Lower lobe of right lung (tissue), 2 donors: Measurements from ENCODE around the gene WDR86. TPM values are rescaled to one million over a fixed set of nuclear protein-coding genes. Genes with fewer than 3 reads are reported as not detected.

Experiments
- ATAC-seq, 2 donors: fragments of 200-7000 bp; cut with Tn5 transposase; one replicate each; pipeline ENCODE4 v1.9.1; 2020 to 2022; ENCODE audit warnings: mild to moderate bottlenecking in 2 of 2, moderate library complexity in 2 of 2
- DNase-seq: peaks from one replicate; pipeline ENCODE4 v3.0.0-alpha.2; 2020
- H3K27ac ChIP-seq: fragments of 200-600 bp; one replicate; pipeline ENCODE4 v1.8.0; 2022
- H3K27me3 ChIP-seq: fragments of 200-600 bp; one replicate; pipeline ENCODE4 v1.8.0; 2022; ENCODE audit warnings: low read depth
- H3K36me3 ChIP-seq: fragments of 200-600 bp; one replicate; pipeline ENCODE4 v1.8.0; 2022; ENCODE audit warnings: mild to moderate bottlenecking
- H3K4me1 ChIP-seq: fragments of 200-600 bp; one replicate; pipeline ENCODE4 v1.8.0; 2022
- H3K4me3 ChIP-seq: fragments of 200-600 bp; one replicate; pipeline ENCODE4 v1.8.0; 2022; ENCODE audit warnings: mild to moderate bottlenecking
- H3K9me3 ChIP-seq: fragments of 200-600 bp; one replicate; pipeline ENCODE4 v1.8.0; 2022
- CTCF ChIP-seq: fragments of 200-600 bp; IDR thresholded peaks from one replicate; pipeline ENCODE4 v1.8.0; 2022; ENCODE audit warnings: antibody characterized with exemption, mild to moderate bottlenecking
- intact Hi-C: fragments of 100-400 bp; cut with DNase I; formaldehyde crosslinking; loops from one replicate; pipeline ENCODE4 v1.11.0; 2022
- total RNA-seq: library from RNA; stranded (reverse); fragmentation: NEBNext Ultra II Directional; extraction: Animal tissue kit (Norgen Biotek cat#: 25700); gene quantifications from one replicate; pipeline ENCODE4 v1.2.1, GENCODE V29; 2021
- donor health status: DM: no; HTN: yes; CAD: no; lungs with severe emphysema.

Gene WDR86
- total RNA-seq, 1 donor from 2014 or later: 4.4 TPM

GRCh38 chr7:151416112-151416940 is 6.5 kb upstream of the WDR86 start:
- Histone ChIP-seq H3K27me3 (peaks cover 1% of the 10 kb centered on the region), H3K27ac (no peak overlapping the region), H3K4me3 (no peak overlapping the region), H3K4me1 (peaks cover 8% of the 10 kb centered on the region), H3K36me3 (no peaks in the 10 kb centered on the region), H3K9me3 (peaks cover 5% of the 10 kb centered on the region)
- DNase-seq: no peak
- peak; percentile 6 to 22 for ATAC-seq
- intact Hi-C loops: no loop called here
- TF ChIP-seq CTCF: no peak

GRCh38 chr7:151415375-151416105 is 5.7 kb upstream of the WDR86 start:
- DNase-seq: no peak
- intact Hi-C loops: no loop called here
- Histone ChIP-seq H3K36me3 (no peaks in the 10 kb centered on the region), H3K4me3 (no peak overlapping the region), H3K9me3 (peaks cover 5% of the 10 kb centered on the region), H3K4me1 (peaks cover 12% of the 10 kb centered on the region), H3K27me3 (peaks cover 9% of the 10 kb centered on the region), H3K27ac (no peak overlapping the region)
- ATAC-seq: peak; percentile 82 to 89
- no peak for TF ChIP-seq CTCF

- intact Hi-C loops: no loop called here
- DNase-seq (no peak), ATAC-seq (no peak)
- Histone ChIP-seq H3K4me3 (no peak overlapping the region), H3K36me3 (no peaks in the 10 kb centered on the region), H3K27me3 (peaks cover 32% of the 10 kb centered on the region), H3K27ac (no peak overlapping the region), H3K9me3 (no peaks in the 10 kb centered on the region), H3K4me1 (peaks cover 35% of the 10 kb centered on the region)
- TF ChIP-seq CTCF: no peak
Observed at GRCh38 chr7:151413241-151413640, 3.4 kb upstream of the WDR86 start.

GRCh38 chr7:151412318-151412717 is 2.5 kb upstream of the WDR86 start:
- H3K27ac ChIP-seq: no peak overlapping the region
- H3K4me3 ChIP-seq: no peak overlapping the region
- no peak for TF ChIP-seq CTCF
- no peaks in the 10 kb centered on the region for H3K36me3 ChIP-seq
- DNase-seq (no peak), ATAC-seq (no peak)
- no peaks in the 10 kb centered on the region for H3K9me3 ChIP-seq
- H3K27me3 ChIP-seq: peaks cover 39% of the 10 kb centered on the region
- intact Hi-C loops: no loop called here
- peaks cover 35% of the 10 kb centered on the region for H3K4me1 ChIP-seq

- H3K27ac ChIP-seq: no peak overlapping the region
- ATAC-seq (no peak), DNase-seq (no peak)
Observed at GRCh38 chr7:151411551-151411950, 1.7 kb upstream of the WDR86 start.

More at GRCh38 chr7:151411551-151411950, 1.7 kb upstream of the WDR86 start:
- no peak for TF ChIP-seq CTCF
- peaks cover 39% of the 10 kb centered on the region for H3K27me3 ChIP-seq
- no peak overlapping the region for H3K4me3 ChIP-seq
- H3K9me3 ChIP-seq: no peaks in the 10 kb centered on the region
- H3K36me3 ChIP-seq: no peaks in the 10 kb centered on the region
- intact Hi-C loops: no loop called here
- H3K4me1 ChIP-seq: peaks cover 34% of the 10 kb centered on the region
